Retina (tissue), 1 donor: ENCODE measurements around the gene FOXO3.

Source experiments
- DNase-seq: peaks from one replicate; pipeline ENCODE4 v3.0.0-alpha.2; 2016

Gene FOXO3

GRCh38 chr6:108716801-108717791, 156.4 kb downstream of the FOXO3 start:
- no peak for DNase-seq

GRCh38 chr6:108719477-108719876, 158.8 kb downstream of the FOXO3 start:
- DNase-seq, result no peak

GRCh38 chr6:108720827-108721226, 160.1 kb downstream of the FOXO3 start:
- no peak for DNase-seq

GRCh38 chr6:108721286-108721685, 160.6 kb downstream of the FOXO3 start:
- DNase-seq, result no peak

GRCh38 chr6:108723594-108723993, 162.9 kb downstream of the FOXO3 start:
- no peak for DNase-seq

- no peak for DNase-seq
Measured at GRCh38 chr6:108726726-108727339, 166.1 kb downstream of the FOXO3 start.

- no peak for DNase-seq
Measured at GRCh38 chr6:108727966-108728730, 167.4 kb downstream of the FOXO3 start.

- DNase-seq, result no peak
Measured at GRCh38 chr6:108728826-108729225, 168.1 kb downstream of the FOXO3 start.

GRCh38 chr6:108730635-108731515, 170.2 kb downstream of the FOXO3 start:
- DNase-seq, result peak; percentile 18

GRCh38 chr6:108732091-108732870, 171.6 kb downstream of the FOXO3 start:
- no peak for DNase-seq

GRCh38 chr6:108733051-108733450, 172.3 kb downstream of the FOXO3 start:
- no peak for DNase-seq

- no peak for DNase-seq
Measured at GRCh38 chr6:108733706-108734265, 173.1 kb downstream of the FOXO3 start.
